Endothelial cell of umbilical vein (primary cell): Measurements from ENCODE around the gene DIO1. TPM values are rescaled to one million over a fixed set of nuclear protein-coding genes. Genes with fewer than 3 reads are reported as not detected.

Experiments used
- BruUV-seq: library from RNA; stranded (reverse); fragments of 400-500 nt; replicated peaks from 2 replicates; lab custom pipeline; 2021; lab: Mats Ljungman, UMichigan
- CTCF ChIA-PET: fragments of 300-600, 350-600 bp; sonication (Branson Sonifier 250); formaldehyde crosslinking; loops from one replicate; lab custom pipeline; 2021; ENCODE audit warnings: antibody characterized with exemption, inconsistent platforms; lab: Charles Lee
- POLR2A ChIA-PET: fragments of 300-600, 350-600 bp; sonication (Branson Sonifier 250); formaldehyde crosslinking; loops from one replicate; lab custom pipeline; 2021; ENCODE audit warnings: antibody characterized with exemption, inconsistent platforms; lab: Charles Lee
- DNase-seq: peaks from one replicate; pipeline ENCODE4 v3.0.0-alpha.2; 2011; ENCODE audit warnings: low read depth, low spot score
- FAIRE-seq: peaks from 2 replicates; lab custom pipeline; 2011; peaks lifted over from hg19 to GRCh38; lab: Jason Lieb, UNC
- H2AFZ ChIP-seq: 2 replicates; pipeline ENCODE4 v1.6.0; 2012; ENCODE audit warnings: low read depth, low read length, control low read depth, inconsistent platforms
- H3K27ac ChIP-seq: 2 replicates; pipeline ENCODE4 v1.5.1; 2011; ENCODE audit warnings: low read depth, mild to moderate bottlenecking, control low read depth, low read length, moderate library complexity; ENCODE audit not compliant: insufficient read depth
- H3K27me3 ChIP-seq, 2 experiments: 2 replicates each; pipeline versions ENCODE4 v1.6.0 to v1.6.1; 2011; ENCODE audit warnings: low read length in 2 of 2, mixed read lengths in 1 of 2; ENCODE audit not compliant: control insufficient read depth in 2 of 2, insufficient read depth in 2 of 2
- H3K36me3 ChIP-seq, 2 experiments: 2 replicates in 1 of 2; 3 replicates in 1 of 2; pipeline ENCODE4 v1.5.1; 2011; ENCODE audit warnings: low read length in 2 of 2, mild to moderate bottlenecking in 1 of 2, moderate library complexity in 1 of 2; ENCODE audit not compliant: control insufficient read depth in 2 of 2, insufficient read depth in 2 of 2; ENCODE audit errors: extremely low read depth in 1 of 2
- H3K4me1 ChIP-seq: 3 replicates; pipeline ENCODE4 v1.5.1; 2011; ENCODE audit warnings: mild to moderate bottlenecking, low read length; ENCODE audit not compliant: control insufficient read depth, insufficient read depth; ENCODE audit errors: extremely low read depth
- H3K4me2 ChIP-seq: 2 replicates; pipeline ENCODE4 v1.6.1; 2011; ENCODE audit warnings: low read length, control low read depth, mixed read lengths; ENCODE audit not compliant: insufficient read depth
- H3K4me3 ChIP-seq, 3 experiments: fragments of 200-600 bp in 1 of 3; sonication (generic), shearing (Covaris generic) in 1 of 3; replicated peaks in 1 of 3; 2 replicates each; pipeline ENCODE4 v1.5.1; 2011 to 2016; ENCODE audit warnings: control low read depth in 3 of 3, low read length in 3 of 3, mild to moderate bottlenecking in 2 of 3, inconsistent platforms in 1 of 3, low read depth in 1 of 3, moderate library complexity in 1 of 3; ENCODE audit not compliant: insufficient read depth in 1 of 3
- H3K79me2 ChIP-seq: 2 replicates; pipeline ENCODE4 v1.6.0; 2012; ENCODE audit warnings: low read length, inconsistent platforms; ENCODE audit not compliant: control insufficient read depth, insufficient read depth
- H3K9ac ChIP-seq: replicated peaks from 2 replicates; pipeline ENCODE3; 2011; ENCODE audit warnings: low read length, control low read depth; ENCODE audit not compliant: insufficient read depth; ENCODE audit errors: extremely low read depth
- H3K9me1 ChIP-seq: replicated peaks from 3 replicates; pipeline ENCODE4 v1.6.0; 2011; ENCODE audit warnings: mild to moderate bottlenecking, low read length; ENCODE audit not compliant: control insufficient read depth, insufficient read depth; ENCODE audit errors: extremely low read depth
- H3K9me3 ChIP-seq: replicated peaks from 2 replicates; pipeline ENCODE4 v1.5.1; 2012; ENCODE audit warnings: low read length, inconsistent platforms; ENCODE audit not compliant: control insufficient read depth, insufficient read depth
- H4K20me1 ChIP-seq: replicated peaks from 2 replicates; pipeline ENCODE3; 2011; ENCODE audit warnings: mild to moderate bottlenecking, low read length; ENCODE audit not compliant: control insufficient read depth, insufficient read depth; ENCODE audit errors: extremely low read depth
- CTCF ChIP-seq, 2 donors: IDR thresholded peaks; 1 replicate in 1 of 2; 2 replicates in 1 of 2; pipeline ENCODE4 v1.5.1; 2011; ENCODE audit warnings: low read length in 2 of 2, mild to moderate bottlenecking in 2 of 2, moderate library complexity in 2 of 2, control low read depth in 1 of 2, inconsistent platforms in 1 of 2, low read depth in 1 of 2; ENCODE audit not compliant: insufficient read depth in 1 of 2; ENCODE audit errors: extremely low read depth in 1 of 2
- EZH2 ChIP-seq: IDR thresholded peaks from 2 replicates; pipeline ENCODE4 v1.6.1; 2012; ENCODE audit warnings: borderline replicate concordance, low read depth, mild to moderate bottlenecking, moderate library complexity, low read length, inconsistent platforms; ENCODE audit not compliant: severe bottlenecking
- FOS ChIP-seq: IDR thresholded peaks from 2 replicates; pipeline ENCODE4 v1.6.1; 2011; ENCODE audit warnings: mild to moderate bottlenecking, low read length, moderate library complexity, borderline replicate concordance; ENCODE audit not compliant: insufficient read depth
- GATA2 ChIP-seq: IDR thresholded peaks from 2 replicates; pipeline ENCODE4 v1.7.0; 2011; ENCODE audit warnings: low read depth, mild to moderate bottlenecking, moderate library complexity, mixed read lengths, low read length; ENCODE audit not compliant: insufficient read length, insufficient read depth
- JUN ChIP-seq: IDR thresholded peaks from 2 replicates; pipeline ENCODE4 v1.6.1; 2011; ENCODE audit warnings: borderline replicate concordance, low read depth; ENCODE audit not compliant: insufficient read length, insufficient read depth
- MAX ChIP-seq: IDR thresholded peaks from 2 replicates; pipeline ENCODE4 v1.6.1; 2011; ENCODE audit not compliant: insufficient read depth, insufficient read length
- MYC ChIP-seq: IDR thresholded peaks from one replicate; pipeline ENCODE4 v1.6.1; 2011; ENCODE audit warnings: mild to moderate bottlenecking, low read depth, low read length
- POLR2A ChIP-seq: IDR thresholded peaks from 2 replicates; pipeline ENCODE4 v1.6.1; 2012; ENCODE audit warnings: low read depth, mild to moderate bottlenecking, control low read depth, low read length
- POLR2AphosphoS5 ChIP-seq: IDR thresholded peaks from 2 replicates; pipeline ENCODE4 v1.6.1; 2012; ENCODE audit warnings: low read depth, mild to moderate bottlenecking, control low read depth, low read length, moderate library complexity; ENCODE audit not compliant: insufficient read depth
- dilution Hi-C: fragments of 300-500 bp; cut with MboI; formaldehyde crosslinking; loops from one replicate; pipeline ENCODE4 v1.15.0; 2019; ENCODE audit warnings: low sequenced_read_pairs; ENCODE audit not compliant: extremely low pct_ligation_motif_present
- intact Hi-C: fragments of 100-400 bp; cut with micrococcal nuclease; formaldehyde crosslinking; loops from one replicate; pipeline ENCODE4 v1.10.0; 2022
- polyA plus RNA-seq, 4 experiments: library from polyadenylated mRNA; depleted of rRNA in 3 of 4; stranded (reverse) in 3 of 4; unstranded in 1 of 4; fragments of >200 nt; gene quantifications; 2 replicates each; pipeline versions ENCODE4 v1.2.1 to v1.2.3, GENCODE V29; 2011 to 2012; ENCODE audit warnings: missing spikeins in 1 of 4
- total RNA-seq: library from RNA; stranded (reverse); gene quantifications from 2 replicates; pipeline ENCODE4 v1.2.3, GENCODE V29; 2021

The DIO1 gene
- total and polyA plus RNA-seq, 2 donors (not counting 3 experiments of a cell fraction or from before 2014, with no cell fraction given): not detected

- H3K9me3 ChIP-seq: no peaks in the 10 kb centered on the region
- DNase-seq: no peak
- dilution Hi-C loops: no loop called here
- peaks cover 3 to 4% of the 10 kb centered on the region in 2 experiments for H3K36me3 ChIP-seq
- no peak for TF ChIP-seq MAX
- TF ChIP-seq FOS: no peak
- no peak for TF ChIP-seq GATA2
- no peak for TF ChIP-seq MYC
- TF ChIP-seq CTCF (IDR thresholded peaks at IDR 0.05; ENCODE audit: extremely low read depth in 1 of 2, insufficient read depth in 1 of 2, low read depth in 1 of 2, low read length in 2 of 2): no peak
- no peak for TF ChIP-seq POLR2AphosphoS5
- no peak for TF ChIP-seq EZH2
- TF ChIP-seq JUN: no peak
- no peak for TF ChIP-seq POLR2A
- no peak for FAIRE-seq
- no peak overlapping the region for H3K9ac ChIP-seq
- H3K27ac ChIP-seq: no peak overlapping the region
- no peaks in the 10 kb centered on the region for H3K27me3 ChIP-seq
- no peak overlapping the region for H2AFZ ChIP-seq
- H3K79me2 ChIP-seq: no peaks in the 10 kb centered on the region
- intact Hi-C loops: no loop called here
- H4K20me1 ChIP-seq: no peaks in the 10 kb centered on the region
- H3K4me3 ChIP-seq: no peak overlapping the region
- BruUV-seq: no TSS peak
- H3K9me1 ChIP-seq: no peaks in the 10 kb centered on the region
- ChIA-PET POLR2A (no interaction called here), CTCF (no interaction called here)
- no peaks in the 10 kb centered on the region for H3K4me1 ChIP-seq
- H3K4me2 ChIP-seq: no peak overlapping the region
Measured at GRCh38 chr1:53919675-53920066, 25.7 kb downstream of the DIO1 start.
